ENCODE results near the gene TFDP1. TPM values are rescaled to one million over a fixed set of nuclear protein-coding genes. Genes with fewer than 3 reads are reported as not detected.

The TFDP1 gene
- polyA plus RNA-seq, 3 donors, result 30.3 to 54.0 (median 37.6) TPM

GRCh38 chr13:113555141-113555540, 29.4 kb upstream of the TFDP1 start:
- Histone ChIP-seq H3K4me1 (ENCODE audit: control insufficient read depth in 1 of 2, insufficient read depth in 2 of 2, low read length in 2 of 2) (peaks cover 38 to 40% of the 10 kb centered on the region in 2 donors), H4K20me1 (ENCODE audit: insufficient read depth, low read length) (no peaks in the 10 kb centered on the region), H3K4me2 (replicated peaks; ENCODE audit: extremely low read depth, low read length, poor library complexity, severe bottlenecking) (no peak overlapping the region), H3K27ac (ENCODE audit: low read depth in 1 of 2, low read length in 2 of 2) (no peak overlapping the region), H3K27me3 (ENCODE audit: control insufficient read depth in 2 of 2, insufficient read depth in 2 of 2, low read length in 2 of 2) (no peaks in the 10 kb centered on the region), H2AFZ (ENCODE audit: insufficient read depth, low read depth, low read length, poor library complexity, severe bottlenecking) (no peak overlapping the region), H3K9me3 (replicated peaks in 1 of 2; ENCODE audit: control insufficient read depth in 1 of 2, insufficient read depth in 1 of 2, low read length in 2 of 2) (no peaks in the 10 kb centered on the region), H3K4me3 (replicated peaks in 1 of 3; ENCODE audit: low read depth in 2 of 3, low read length in 3 of 3) (no peak overlapping the region), H3K36me3 (replicated peaks in 1 of 2; ENCODE audit: control insufficient read depth in 1 of 2, insufficient read depth in 2 of 2, low read length in 2 of 2) (peaks cover 25 to 42% of the 10 kb centered on the region in 2 donors), H3K9ac (ENCODE audit: insufficient read depth, low read length, poor library complexity, severe bottlenecking) (no peak overlapping the region), H3K79me2 (ENCODE audit: insufficient read depth, low read length) (no peaks in the 10 kb centered on the region)
- peaks cover 35 to 50% of the 10 kb centered on the region in 2 donors for H3K36me3 Mint-ChIP-seq
- no peak for TF ChIP-seq CTCF (IDR thresholded peaks at IDR 0.05)
- peaks cover 0 to 7% (median 0%) of the 10 kb centered on the region in 3 donors for H3K27me3 Mint-ChIP-seq (ENCODE audit: low read depth in 3 of 3)
- peaks cover 0 to 10% (median 3%) of the 10 kb centered on the region in 7 donors for H3K9me3 Mint-ChIP-seq
- peak overlapping the region in 1 of 7 donors; percentile 37 for H3K27ac Mint-ChIP-seq
- H3K4me3 Mint-ChIP-seq, result no peak overlapping the region
- H3K4me1 Mint-ChIP-seq, result peaks cover 52% of the 10 kb centered on the region
- intact Hi-C loops (cut with micrococcal nuclease), result no loop called here
- 96% methylated on average over 4 of the region's 4 CpGs for WGBS (ENCODE audit: insufficient coverage)
- DNase-seq, result no peak

GRCh38 chr13:113557013-113557412, 27.5 kb upstream of the TFDP1 start:
- Histone ChIP-seq H3K4me1 (ENCODE audit: control insufficient read depth in 1 of 2, insufficient read depth in 2 of 2, low read length in 2 of 2) (peaks cover 38 to 40% of the 10 kb centered on the region in 2 donors), H3K79me2 (ENCODE audit: insufficient read depth, low read length) (no peaks in the 10 kb centered on the region), H4K20me1 (ENCODE audit: insufficient read depth, low read length) (no peaks in the 10 kb centered on the region), H3K27me3 (ENCODE audit: control insufficient read depth in 2 of 2, insufficient read depth in 2 of 2, low read length in 2 of 2) (no peaks in the 10 kb centered on the region), H3K9ac (ENCODE audit: insufficient read depth, low read length, poor library complexity, severe bottlenecking) (no peak overlapping the region), H3K9me3 (replicated peaks in 1 of 2; ENCODE audit: control insufficient read depth in 1 of 2, insufficient read depth in 1 of 2, low read length in 2 of 2) (no peaks in the 10 kb centered on the region), H2AFZ (ENCODE audit: insufficient read depth, low read depth, low read length, poor library complexity, severe bottlenecking) (no peak overlapping the region), H3K4me2 (replicated peaks; ENCODE audit: extremely low read depth, low read length, poor library complexity, severe bottlenecking) (peak overlapping the region; percentile 46), H3K27ac (ENCODE audit: low read depth in 1 of 2, low read length in 2 of 2) (peak overlapping the region in 1 of 2 donors; percentile 45), H3K36me3 (replicated peaks in 1 of 2; ENCODE audit: control insufficient read depth in 1 of 2, insufficient read depth in 2 of 2, low read length in 2 of 2) (peaks cover 6 to 23% of the 10 kb centered on the region in 2 donors), H3K4me3 (replicated peaks in 1 of 3; ENCODE audit: low read depth in 2 of 3, low read length in 3 of 3) (peak overlapping the region in 1 of 3 experiments; percentile 51)
- WGBS (ENCODE audit: insufficient coverage), result 100% methylated on average over 3 of the region's 5 CpGs
- peaks cover 45% of the 10 kb centered on the region for H3K4me1 Mint-ChIP-seq
- no peak for DNase-seq
- intact Hi-C loops (cut with micrococcal nuclease), result no loop called here
- no peak for TF ChIP-seq CTCF (IDR thresholded peaks at IDR 0.05)
- peak overlapping the region in 6 of 7 donors; percentile 13 to 85 (median 46) for H3K27ac Mint-ChIP-seq
- H3K27me3 Mint-ChIP-seq (ENCODE audit: low read depth in 3 of 3), result peaks cover 0 to 5% (median 0%) of the 10 kb centered on the region in 3 donors
- peaks cover 0 to 7% (median 0%) of the 10 kb centered on the region in 7 donors for H3K9me3 Mint-ChIP-seq
- H3K36me3 Mint-ChIP-seq, result peaks cover 16 to 32% of the 10 kb centered on the region in 2 donors
- H3K4me3 Mint-ChIP-seq, result peak overlapping the region in 1 of 2 donors; percentile 76

Data from CD14-positive monocyte (primary cell).